GM12878 (cell line): Measurements from ENCODE around the gene COL18A1. TPM values are rescaled to one million over a fixed set of nuclear protein-coding genes. Genes with fewer than 3 reads are reported as not detected.

Experiments
- ATAC-seq: fragments of 200-7000 bp; cut with Tn5 transposase; 3 replicates; pipeline ENCODE4 v1.9.1; 2020; ENCODE audit warnings: mild to moderate bottlenecking, moderate library complexity
- BruUV-seq: library from RNA; stranded (reverse); fragments of 400-500 nt; replicated peaks from 2 replicates; lab custom pipeline; 2021; lab: Mats Ljungman, UMichigan
- CTCF ChIA-PET: fragments of 300-600 bp; sonication (Branson Sonifier 250); formaldehyde crosslinking; extraction: SDS; loops from one replicate; lab custom pipeline; 2021; ENCODE audit warnings: inconsistent platforms; lab: Yijun Ruan, JAX
- POLR2A ChIA-PET: fragments of 350-600 bp; formaldehyde crosslinking; extraction: SDS; loops from one replicate; lab custom pipeline; 2021; ENCODE audit warnings: inconsistent platforms; lab: Charles Lee
- RAD21 ChIA-PET: fragments of 300-600 bp; sonication (Branson Sonifier 250); formaldehyde crosslinking; loops from one replicate; lab custom pipeline; 2023; ENCODE audit warnings: antibody characterized with exemption; ENCODE audit not compliant: unreplicated experiment; lab: Charles Lee
- SMC1A ChIA-PET: fragments of 300-600 bp; sonication (Branson Sonifier 250); formaldehyde crosslinking; loops from one replicate; lab custom pipeline; 2023; ENCODE audit not compliant: unreplicated experiment, uncharacterized antibody; lab: Charles Lee
- DNase-seq: peaks from one replicate; pipeline ENCODE4 v3.0.0-alpha.2; 2011; ENCODE audit warnings: low read depth, low spot score
- FAIRE-seq: peaks from 3 replicates; lab custom pipeline; 2011; peaks lifted over from hg19 to GRCh38; lab: Jason Lieb, UNC
- H2AFZ ChIP-seq: 2 replicates; pipeline ENCODE4 v1.6.0; 2011; ENCODE audit warnings: low read depth, low read length, control low read depth; ENCODE audit not compliant: control insufficient read depth
- H3K27ac ChIP-seq: 2 replicates; pipeline ENCODE4 v1.5.1; 2011; ENCODE audit warnings: control low read depth; ENCODE audit not compliant: control insufficient read depth, insufficient read depth
- H3K27me3 ChIP-seq, 2 experiments: replicated peaks in 1 of 2; 2 replicates each; pipeline versions ENCODE4 v1.6.0 to v1.6.1; 2011; ENCODE audit warnings: low read length in 1 of 2; ENCODE audit not compliant: control insufficient read depth in 2 of 2, insufficient read depth in 2 of 2
- H3K36me3 ChIP-seq, 2 experiments: 2 replicates each; pipeline ENCODE4 v1.5.1; 2011; ENCODE audit warnings: low read length in 1 of 2; ENCODE audit not compliant: control insufficient read depth in 2 of 2, insufficient read depth in 2 of 2
- H3K4me1 ChIP-seq: 2 replicates; pipeline ENCODE4 v1.6.1; 2011; ENCODE audit warnings: mild to moderate bottlenecking, low read length, moderate library complexity, mixed read lengths; ENCODE audit not compliant: control insufficient read depth, insufficient read depth
- H3K4me2 ChIP-seq: 2 replicates; pipeline ENCODE4 v1.6.0; 2011; ENCODE audit warnings: control low read depth; ENCODE audit not compliant: control insufficient read depth, insufficient read depth
- H3K4me3 ChIP-seq: fragments of 200-600 bp; sonication (generic); 2 replicates; pipeline ENCODE4 v1.5.1; 2016
- H3K79me2 ChIP-seq: 2 replicates; pipeline ENCODE4 v1.6.0; 2011; ENCODE audit warnings: low read length; ENCODE audit not compliant: control insufficient read depth, insufficient read depth
- H3K9ac ChIP-seq: 2 replicates; pipeline ENCODE4 v1.8.0; 2011; ENCODE audit warnings: low read length, control low read depth, mixed read lengths; ENCODE audit not compliant: control insufficient read depth, insufficient read depth
- H3K9me3 ChIP-seq: replicated peaks from 3 replicates; pipeline ENCODE4 v1.5.1; 2011; ENCODE audit warnings: mild to moderate bottlenecking, low read length; ENCODE audit not compliant: control insufficient read depth, insufficient read depth
- H4K20me1 ChIP-seq: 2 replicates; pipeline ENCODE4 v1.6.0; 2011; ENCODE audit not compliant: control insufficient read depth, insufficient read depth
- BHLHE40 ChIP-seq, 2 experiments: fragments of 450-650 bp in 1 of 2; IDR thresholded peaks; 2 replicates each; pipeline ENCODE4 v1.6.1; 2011 to 2017; ENCODE audit warnings: low read depth in 2 of 2, borderline replicate concordance in 1 of 2, improper control_type of control experiment in 1 of 2, low read length in 1 of 2, mild to moderate bottlenecking in 1 of 2
- CREM ChIP-seq: IDR thresholded peaks from 2 replicates; pipeline ENCODE4 v1.6.1; 2014; ENCODE audit warnings: antibody characterized with exemption, low read depth
- GABPA ChIP-seq: IDR thresholded peaks from 2 replicates; pipeline ENCODE4 v1.6.1; 2014; ENCODE audit warnings: antibody characterized with exemption, low read depth, mild to moderate bottlenecking, inconsistent platforms
- GATAD2B ChIP-seq: fragments of 450-650 bp; conservative IDR thresholded peaks from 2 replicates; pipeline ENCODE4 v1.6.1; 2017; ENCODE audit warnings: low read depth, mild to moderate bottlenecking, moderate library complexity
- HDGF ChIP-seq: fragments of 450-650 bp; IDR thresholded peaks from 2 replicates; pipeline ENCODE4 v1.6.1; 2016; ENCODE audit warnings: antibody characterized with exemption
- RELB ChIP-seq: fragments of 450-650 bp; IDR thresholded peaks from 2 replicates; pipeline ENCODE4 v1.6.1; 2017; ENCODE audit warnings: low read depth, mild to moderate bottlenecking, moderate library complexity
- USF2 ChIP-seq: IDR thresholded peaks from 2 replicates; pipeline ENCODE4 v1.6.1; 2011; ENCODE audit warnings: low read depth, low read length, improper control_type of control experiment, borderline replicate concordance
- YBX1 ChIP-seq: fragments of 450-650 bp; IDR thresholded peaks from 2 replicates; pipeline ENCODE4 v1.6.1; 2016; ENCODE audit warnings: antibody characterized with exemption
- ZSCAN29 ChIP-seq: fragments of 450-650 bp; IDR thresholded peaks from 2 replicates; pipeline ENCODE4 v1.6.1; 2017; ENCODE audit warnings: mild to moderate bottlenecking, moderate library complexity
- WGBS: methylation state at CpG from one replicate; pipeline ENCODE4 v1.1.6; 2016; ENCODE audit warnings: low lambda C conversion rate; ENCODE audit not compliant: insufficient replicate concordance, insufficient coverage; ENCODE audit errors: missing lambda C conversion rate; 5-methylcytosine and 5-hydroxymethylcytosine counted together
- in situ Hi-C: fragments of 300-500 bp; cut with MboI; formaldehyde crosslinking; loops from 9 replicates; pipeline ENCODE4 v1.14.3; 2018; ENCODE audit warnings: mixed read lengths
- intact Hi-C: fragments of 100-400 bp; cut with micrococcal nuclease; formaldehyde crosslinking; loops from one replicate; pipeline ENCODE4 v1.14.2; 2022; ENCODE audit not compliant: unreplicated experiment
- polyA plus RNA-seq, 11 experiments: library from polyadenylated mRNA; depleted of rRNA in 4 of 11; unstranded in 6 of 11; stranded (reverse) in 5 of 11; fragments of >200 nt; fragmentation: Nextera tagmentation in 4 of 11; fragmentation: Illumina TruSeq in 1 of 11; extraction: Ambion mirVana in 4 of 11; extraction: Trizol in 1 of 11; gene quantifications; 1 replicate in 1 of 11; 2 replicates in 10 of 11; pipeline versions ENCODE4 v1.2.1 to v1.2.3, GENCODE V29; 2011 to 2016; ENCODE audit warnings: inconsistent platforms in 2 of 11, missing spikeins in 2 of 11, low read depth in 1 of 11
- total RNA-seq, 4 experiments: library from RNA; depleted of rRNA in 3 of 4; stranded (reverse); fragments of >200 nt in 3 of 4; fragmentation: Illumina TruSeq in 1 of 4; extraction: Trizol in 1 of 4; gene quantifications; 2 replicates each; pipeline versions ENCODE4 v1.2.1 to v1.2.3, GENCODE V29; 2013 to 2021
- TF ChIP-seq, protein P1 (sequence below): fragments of 450-650 bp; IDR thresholded peaks from 2 replicates; pipeline ENCODE4 v1.6.1; 2017; ENCODE audit warnings: mild to moderate bottlenecking

Gene COL18A1
- total and polyA plus RNA-seq, 10 of the 15 experiments (the other 5 are each of a cell fraction or from before 2014, with no cell fraction given): under 0.01 to 0.49 (median 0.09) TPM; not detected in 3

GRCh38 chr21:45408271-45408791 is 3.4 kb downstream of the COL18A1 start:
- no peak for FAIRE-seq
- ChIA-PET CTCF (no interaction called here), RAD21 (no interaction called here)
- H2AFZ ChIP-seq: no peak overlapping the region
- H3K36me3 ChIP-seq: no peaks in the 10 kb centered on the region
- no peak overlapping the region for H3K4me2 ChIP-seq
- intact Hi-C loops (no loop called here), in situ Hi-C loops (no loop called here)
- H3K27me3 ChIP-seq: peaks cover 6 to 8% of the 10 kb centered on the region in 2 experiments; a peak in 3 of 4 replicates
- 32% methylated on average over 10 of the region's 10 CpGs for WGBS
- no TSS peak for BruUV-seq
- TF ChIP-seq BHLHE40 (IDR thresholded peaks at IDR 0.05; ENCODE audit: borderline replicate concordance in 1 of 2, low read depth in 2 of 2, low read length in 1 of 2) (no peak), GABPA (no peak), GATAD2B (no peak), ZSCAN29 (no peak), USF2 (no peak), HDGF (no peak), YBX1 (no peak), CREM (no peak), RELB (no peak)
- TF ChIP-seq, protein P1, sequence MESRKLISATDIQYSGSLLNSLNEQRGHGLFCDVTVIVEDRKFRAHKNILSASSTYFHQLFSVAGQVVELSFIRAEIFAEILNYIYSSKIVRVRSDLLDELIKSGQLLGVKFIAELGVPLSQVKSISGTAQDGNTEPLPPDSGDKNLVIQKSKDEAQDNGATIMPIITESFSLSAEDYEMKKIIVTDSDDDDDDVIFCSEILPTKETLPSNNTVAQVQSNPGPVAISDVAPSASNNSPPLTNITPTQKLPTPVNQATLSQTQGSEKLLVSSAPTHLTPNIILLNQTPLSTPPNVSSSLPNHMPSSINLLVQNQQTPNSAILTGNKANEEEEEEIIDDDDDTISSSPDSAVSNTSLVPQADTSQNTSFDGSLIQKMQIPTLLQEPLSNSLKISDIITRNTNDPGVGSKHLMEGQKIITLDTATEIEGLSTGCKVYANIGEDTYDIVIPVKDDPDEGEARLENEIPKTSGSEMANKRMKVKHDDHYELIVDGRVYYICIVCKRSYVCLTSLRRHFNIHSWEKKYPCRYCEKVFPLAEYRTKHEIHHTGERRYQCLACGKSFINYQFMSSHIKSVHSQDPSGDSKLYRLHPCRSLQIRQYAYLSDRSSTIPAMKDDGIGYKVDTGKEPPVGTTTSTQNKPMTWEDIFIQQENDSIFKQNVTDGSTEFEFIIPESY: no peak
- TF ChIP-seq, all 136 proteins: peak for 0
- Histone ChIP-seq H3K79me2 (no peaks in the 10 kb centered on the region), H3K9me3 (no peaks in the 10 kb centered on the region; the same call in 2 of the 3 replicates), H4K20me1 (no peaks in the 10 kb centered on the region), H3K27ac (no peak overlapping the region), H3K9ac (no peak overlapping the region), H3K4me1 (no peaks in the 10 kb centered on the region), H3K4me3 (no peak overlapping the region)
- ATAC-seq: no peak
- ChIA-PET SMC1A (no interaction called here), POLR2A (no interaction called here)
- no peak for DNase-seq
